OCI-LY3 (cell line): ENCODE measurements around the gene KRABD2.

Experiments used
- CTCF ChIP-seq: fragments of 200-600, 300-600 bp; sonication (generic); IDR thresholded peaks from 2 replicates; pipeline ENCODE4 v1.5.1; 2014; ENCODE audit warnings: antibody characterized with exemption, low read length, low read depth
- EZH2phosphoT487 ChIP-seq: fragments of 200-600 bp; shearing (Covaris generic); IDR thresholded peaks from 2 replicates; pipeline ENCODE4 v1.6.1; 2018; ENCODE audit warnings: antibody characterized with exemption, mixed run types, low read depth

- TF ChIP-seq CTCF, result no peak
- no peak for TF ChIP-seq EZH2phosphoT487
Observed at GRCh38 chr17:8418471-8418870, 42.0 kb upstream of the KRABD2 start.
